Duodenal mucosa (tissue), 2 donors: ENCODE data around the gene USP7.

Experiments
- H3K27ac ChIP-seq: one replicate; pipeline ENCODE4 v1.7.0; 2013; ENCODE audit warnings: low read depth, low read length
- H3K27me3 ChIP-seq, 2 donors: one replicate each; pipeline ENCODE4 v1.7.0; 2013; ENCODE audit warnings: low read length in 2 of 2, control low read depth in 1 of 2; ENCODE audit not compliant: insufficient read depth in 2 of 2, control insufficient read depth in 1 of 2
- H3K36me3 ChIP-seq, 2 donors: one replicate each; pipeline ENCODE4 v1.7.0; 2013; ENCODE audit warnings: low read length in 2 of 2, control low read depth in 1 of 2; ENCODE audit not compliant: insufficient read depth in 2 of 2, control insufficient read depth in 1 of 2
- H3K4me1 ChIP-seq, 2 donors: one replicate each; pipeline ENCODE4 v1.7.0; 2013; ENCODE audit warnings: low read length in 2 of 2, control low read depth in 1 of 2; ENCODE audit not compliant: insufficient read depth in 2 of 2, control insufficient read depth in 1 of 2
- H3K4me3 ChIP-seq, 2 donors: one replicate each; pipeline ENCODE4 v1.7.0; 2013; ENCODE audit warnings: low read length in 2 of 2, low read depth in 1 of 2
- H3K9ac ChIP-seq, 2 donors: one replicate each; pipeline ENCODE4 v1.7.0; 2013; ENCODE audit warnings: low read length in 2 of 2, low read depth in 1 of 2
- H3K9me3 ChIP-seq, 2 donors: one replicate each; pipeline ENCODE4 v1.7.0; 2013; ENCODE audit warnings: low read length in 2 of 2, control low read depth in 1 of 2; ENCODE audit not compliant: control insufficient read depth in 1 of 2

The USP7 gene

GRCh38 chr16:8905168-8905762 lies 58.4 kb downstream of the USP7 start:
- no peak overlapping the region for H3K9ac ChIP-seq
- peaks cover 60 to 93% of the 10 kb centered on the region in 2 donors for H3K36me3 ChIP-seq
- H3K9me3 ChIP-seq, result no peaks in the 10 kb centered on the region
- no peaks in the 10 kb centered on the region for H3K27me3 ChIP-seq
- H3K27ac ChIP-seq, result no peak overlapping the region
- H3K4me1 ChIP-seq, result peaks cover 14% of the 10 kb centered on the region in 2 donors
- H3K4me3 ChIP-seq, result no peak overlapping the region

DNA sequence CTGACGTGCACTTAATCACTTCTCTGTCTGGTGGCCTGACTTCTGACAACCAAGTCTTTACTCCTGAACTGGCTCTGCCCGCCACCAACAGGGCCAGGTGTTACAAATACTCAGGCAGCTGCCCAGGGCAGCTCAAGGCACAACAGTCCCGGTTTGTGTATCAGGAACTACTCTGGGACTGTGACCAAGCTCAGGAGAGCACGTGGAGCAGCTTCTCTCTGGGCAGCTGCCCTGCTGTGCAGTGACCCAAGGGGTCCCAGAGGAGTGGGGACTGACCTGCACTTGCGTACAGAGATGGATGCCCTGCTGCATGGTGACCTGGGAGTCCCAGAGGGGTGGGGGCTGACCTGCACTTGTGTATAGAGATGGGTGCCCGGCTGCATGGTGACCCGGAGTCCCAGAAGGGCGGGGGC lies 59.7 kb downstream of the USP7 start:
- H3K27ac ChIP-seq, result no peak overlapping the region

GRCh38 chr16:8903004-8903403 lies 60.7 kb downstream of the USP7 start:
- Histone ChIP-seq H3K4me3 (no peak overlapping the region), H3K4me1 (no peaks in the 10 kb centered on the region), H3K27ac (no peak overlapping the region), H3K36me3 (peaks cover 69 to 95% of the 10 kb centered on the region in 2 donors), H3K9me3 (no peaks in the 10 kb centered on the region), H3K27me3 (no peaks in the 10 kb centered on the region), H3K9ac (no peak overlapping the region)

More for the DNA sequence above, 59.7 kb downstream of the USP7 start:
- peaks cover 3 to 7% of the 10 kb centered on the region in 2 donors for H3K4me1 ChIP-seq
- H3K27me3 ChIP-seq, result no peaks in the 10 kb centered on the region
- H3K36me3 ChIP-seq, result peaks cover 67 to 94% of the 10 kb centered on the region in 2 donors
- H3K4me3 ChIP-seq, result no peak overlapping the region
- no peak overlapping the region for H3K9ac ChIP-seq
- H3K9me3 ChIP-seq, result no peaks in the 10 kb centered on the region

DNA sequence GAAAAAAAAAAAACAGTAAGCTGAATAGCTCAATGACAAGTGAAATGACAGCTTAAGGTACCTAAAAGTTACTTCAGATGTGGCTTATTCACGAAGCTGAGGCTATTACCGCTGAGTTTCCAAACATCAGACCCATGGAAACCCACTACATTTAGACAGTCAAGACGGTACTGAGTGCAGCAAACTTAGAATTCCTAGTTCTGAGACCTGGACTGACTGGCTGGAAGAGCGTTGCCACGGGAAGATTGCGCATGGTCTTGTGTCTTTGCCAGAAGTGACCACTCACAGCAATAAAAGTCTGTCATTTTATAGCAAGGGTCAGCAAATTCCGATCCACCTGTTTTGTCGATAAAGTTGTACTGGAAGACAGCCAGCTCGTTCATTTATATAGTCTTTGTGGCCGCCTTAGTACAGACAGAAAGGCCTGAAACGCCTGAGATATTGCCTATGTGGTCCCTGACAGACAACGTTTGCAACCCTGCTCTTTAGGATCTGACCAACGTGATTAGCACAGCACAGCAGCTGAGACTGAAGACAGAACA lies 62.3 kb downstream of the USP7 start:
- no peaks in the 10 kb centered on the region for H3K4me1 ChIP-seq
- H3K27me3 ChIP-seq, result no peaks in the 10 kb centered on the region
- H3K9ac ChIP-seq, result no peak overlapping the region
- H3K36me3 ChIP-seq, result peaks cover 73 to 94% of the 10 kb centered on the region in 2 donors
- H3K27ac ChIP-seq, result no peak overlapping the region
- H3K4me3 ChIP-seq, result no peak overlapping the region
- no peaks in the 10 kb centered on the region for H3K9me3 ChIP-seq

GRCh38 chr16:8900343-8900742 lies 63.4 kb downstream of the USP7 start:
- H3K36me3 ChIP-seq, result peaks cover 69 to 94% of the 10 kb centered on the region in 2 donors
- H3K27ac ChIP-seq, result no peak overlapping the region
- H3K9ac ChIP-seq, result no peak overlapping the region
- no peaks in the 10 kb centered on the region for H3K4me1 ChIP-seq
- no peaks in the 10 kb centered on the region for H3K9me3 ChIP-seq
- no peak overlapping the region for H3K4me3 ChIP-seq
- no peaks in the 10 kb centered on the region for H3K27me3 ChIP-seq

DNA sequence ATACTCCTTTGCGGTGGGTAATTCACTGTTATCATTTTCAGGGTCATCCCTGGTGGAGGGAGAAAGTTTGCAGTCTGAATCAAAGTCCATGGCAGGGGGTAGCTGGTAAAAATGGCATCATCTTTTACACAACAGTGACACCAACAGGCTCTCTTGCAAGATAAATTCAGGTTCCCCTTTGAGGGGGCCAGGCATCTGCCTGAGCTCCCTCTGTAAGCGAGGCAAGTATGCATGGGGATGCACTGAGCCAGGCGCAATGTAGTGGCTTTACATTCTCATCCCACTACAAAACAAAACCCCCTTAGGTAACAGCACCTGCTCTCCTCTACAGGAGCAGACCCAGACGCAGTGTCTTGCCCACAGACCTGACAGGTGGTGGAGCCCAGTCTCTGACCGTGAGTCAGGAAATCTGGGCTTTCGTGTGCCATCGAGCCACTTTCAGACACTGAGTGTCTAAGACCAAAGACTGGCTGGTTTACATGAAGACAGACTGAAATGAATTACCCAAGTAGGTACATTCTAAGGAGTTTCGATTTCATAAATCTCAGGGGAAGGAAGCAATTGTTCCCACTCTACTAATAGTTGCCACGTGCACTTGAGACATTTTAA lies 63.9 kb downstream of the USP7 start:
- Histone ChIP-seq H3K36me3 (peaks cover 72 to 94% of the 10 kb centered on the region in 2 donors), H3K9ac (no peak overlapping the region), H3K27me3 (no peaks in the 10 kb centered on the region)

DNA sequence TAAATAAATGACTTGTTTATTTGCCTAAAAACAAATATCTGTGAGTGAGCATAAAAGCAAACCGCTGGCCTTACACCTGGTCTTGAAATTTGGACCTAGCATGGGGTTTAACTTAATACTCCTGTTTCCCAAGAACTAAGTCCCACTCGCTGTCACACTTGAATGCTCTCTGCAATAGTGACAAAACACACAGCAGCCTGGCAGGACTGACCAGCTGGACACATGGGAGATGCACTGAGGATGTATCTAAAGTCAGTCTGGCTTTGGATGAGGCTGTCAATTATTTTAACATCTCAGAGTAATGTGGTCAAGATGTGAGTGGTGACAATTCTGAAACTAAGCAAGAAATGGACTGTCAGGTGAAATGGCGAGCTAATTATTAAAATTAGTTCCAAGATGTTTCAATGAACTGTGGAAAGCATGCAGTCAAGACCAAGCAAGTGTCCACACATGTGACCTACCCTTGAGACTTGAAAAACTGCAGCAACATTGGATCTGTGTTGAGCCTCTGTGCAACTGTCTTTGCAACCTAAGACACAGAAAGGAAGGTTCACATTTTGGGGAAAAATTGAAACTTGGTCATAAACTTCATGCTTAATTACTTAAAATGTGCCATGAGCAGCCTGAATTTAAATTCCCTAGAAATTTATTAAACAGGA lies 64.9 kb downstream of the USP7 start:
- Histone ChIP-seq H3K4me1 (no peaks in the 10 kb centered on the region), H3K27ac (no peak overlapping the region)

More for the DNA sequence above, 63.9 kb downstream of the USP7 start:
- no peaks in the 10 kb centered on the region for H3K9me3 ChIP-seq
- no peak overlapping the region for H3K27ac ChIP-seq
- no peaks in the 10 kb centered on the region for H3K4me1 ChIP-seq
- H3K4me3 ChIP-seq, result no peak overlapping the region

GRCh38 chr16:8894736-8895334 lies 68.9 kb downstream of the USP7 start:
- Histone ChIP-seq H3K36me3 (peaks cover 80 to 97% of the 10 kb centered on the region in 2 donors), H3K27ac (no peak overlapping the region)

More for the DNA sequence above, 64.9 kb downstream of the USP7 start:
- no peak overlapping the region for H3K4me3 ChIP-seq
- H3K9me3 ChIP-seq, result no peaks in the 10 kb centered on the region
- H3K27me3 ChIP-seq, result no peaks in the 10 kb centered on the region
- H3K36me3 ChIP-seq, result peaks cover 77 to 97% of the 10 kb centered on the region in 2 donors
- no peak overlapping the region for H3K9ac ChIP-seq

DNA sequence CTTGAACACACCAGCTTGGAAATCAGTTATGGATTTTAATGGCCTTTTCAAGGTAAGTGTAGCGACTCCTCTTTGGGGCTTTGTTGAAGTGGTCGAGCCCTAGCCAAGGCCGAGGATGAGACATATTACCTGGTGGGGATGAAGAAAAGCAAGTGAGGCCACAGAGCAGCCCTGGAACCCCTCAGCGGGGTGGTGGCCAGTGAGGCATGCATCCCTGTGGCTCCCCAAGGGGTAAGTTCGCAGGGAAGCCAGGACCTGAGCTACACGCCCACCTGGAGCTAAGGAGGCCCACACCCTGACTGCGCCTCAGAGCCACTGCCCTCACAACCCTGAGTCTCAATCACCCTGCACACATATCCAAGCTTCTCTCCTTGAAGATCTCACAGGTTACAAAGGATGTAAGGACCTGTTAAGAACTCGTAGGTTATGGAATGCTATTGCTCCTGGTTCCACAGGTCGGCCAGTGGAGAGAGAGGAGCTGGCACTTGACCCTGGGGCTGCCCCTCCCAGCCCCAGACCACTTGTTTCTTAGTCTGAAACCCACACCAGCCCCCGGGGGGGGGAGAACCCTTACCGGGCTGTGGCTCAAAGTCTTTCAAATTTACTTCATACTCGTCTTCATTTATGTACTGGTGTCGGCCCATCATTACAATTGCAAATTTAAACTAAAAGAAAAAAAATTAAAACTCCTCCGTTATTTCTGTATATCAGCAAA lies 69.6 kb downstream of the USP7 start:
- Histone ChIP-seq H3K36me3 (peaks cover 74 to 96% of the 10 kb centered on the region in 2 donors), H3K4me1 (peaks cover 6 to 8% of the 10 kb centered on the region in 2 donors), H3K9ac (no peak overlapping the region), H3K27me3 (no peaks in the 10 kb centered on the region), H3K9me3 (no peaks in the 10 kb centered on the region), H3K27ac (no peak overlapping the region), H3K4me3 (no peak overlapping the region)

More at GRCh38 chr16:8894736-8895334, 68.9 kb downstream of the USP7 start:
- Histone ChIP-seq H3K4me3 (no peak overlapping the region), H3K9ac (no peak overlapping the region), H3K4me1 (peaks cover 3 to 5% of the 10 kb centered on the region in 2 donors), H3K9me3 (no peaks in the 10 kb centered on the region), H3K27me3 (no peaks in the 10 kb centered on the region)
